ENCODE results near the gene DIAPH3.

DIAPH3 gene

DNA sequence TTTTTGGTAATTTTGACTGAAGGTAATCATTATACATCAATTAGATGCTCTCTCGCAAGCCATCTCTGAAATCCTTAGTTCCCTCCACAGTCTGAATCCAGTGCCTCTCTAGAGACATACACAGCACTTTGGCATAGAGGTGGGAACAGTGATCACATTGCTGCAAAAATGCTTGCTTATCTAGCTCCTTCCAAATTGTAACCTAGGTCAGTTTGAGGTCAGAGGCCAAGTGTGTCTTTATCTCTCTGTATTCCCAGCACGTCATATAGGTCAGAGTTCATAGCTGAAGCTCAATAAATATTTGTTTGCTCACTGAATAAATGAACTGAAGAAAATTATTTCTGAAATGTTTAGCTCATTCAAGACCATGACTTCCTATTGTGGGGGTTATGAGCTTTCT, 462.5 kb downstream of the DIAPH3 start:
- DNase-seq = no peak

DNA sequence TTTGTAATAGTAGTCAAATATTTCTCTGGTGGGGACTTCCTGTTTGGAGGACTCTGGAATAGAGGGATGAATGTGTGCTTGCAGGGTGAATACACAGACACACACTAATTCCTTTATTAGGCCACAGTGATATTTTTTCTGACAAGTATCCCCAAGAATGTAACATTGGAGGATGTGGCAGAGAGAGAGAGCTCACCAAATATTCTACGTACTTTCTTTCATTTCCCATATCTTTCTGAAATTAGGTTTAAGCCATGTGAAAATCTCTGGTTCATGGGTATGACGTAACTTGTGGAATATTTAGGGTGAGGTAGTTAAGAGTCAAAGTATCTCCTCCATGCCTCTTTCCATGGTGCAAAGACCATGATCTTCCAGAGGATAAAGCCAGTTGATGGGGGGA, 463.4 kb downstream of the DIAPH3 start:
- no peak for DNase-seq

DNA sequence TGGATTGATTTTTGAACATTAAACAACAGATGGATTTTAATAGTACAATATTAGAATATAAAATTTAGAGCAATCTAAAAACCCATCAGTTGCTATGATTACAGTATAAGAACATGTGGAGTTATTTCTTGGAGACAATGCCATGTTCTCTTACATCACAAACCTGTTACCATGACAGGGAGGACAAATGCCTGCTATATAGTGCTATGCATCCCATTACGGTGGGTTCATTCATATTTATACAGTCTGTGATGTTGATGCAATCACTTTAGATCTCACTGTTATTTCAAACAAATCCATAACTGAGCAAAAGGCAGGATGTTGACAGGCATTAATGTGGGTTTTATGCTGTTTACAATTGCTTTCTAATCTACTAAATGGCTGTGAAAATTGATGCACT, 467.5 kb downstream of the DIAPH3 start:
- DNase-seq = no peak

DNA sequence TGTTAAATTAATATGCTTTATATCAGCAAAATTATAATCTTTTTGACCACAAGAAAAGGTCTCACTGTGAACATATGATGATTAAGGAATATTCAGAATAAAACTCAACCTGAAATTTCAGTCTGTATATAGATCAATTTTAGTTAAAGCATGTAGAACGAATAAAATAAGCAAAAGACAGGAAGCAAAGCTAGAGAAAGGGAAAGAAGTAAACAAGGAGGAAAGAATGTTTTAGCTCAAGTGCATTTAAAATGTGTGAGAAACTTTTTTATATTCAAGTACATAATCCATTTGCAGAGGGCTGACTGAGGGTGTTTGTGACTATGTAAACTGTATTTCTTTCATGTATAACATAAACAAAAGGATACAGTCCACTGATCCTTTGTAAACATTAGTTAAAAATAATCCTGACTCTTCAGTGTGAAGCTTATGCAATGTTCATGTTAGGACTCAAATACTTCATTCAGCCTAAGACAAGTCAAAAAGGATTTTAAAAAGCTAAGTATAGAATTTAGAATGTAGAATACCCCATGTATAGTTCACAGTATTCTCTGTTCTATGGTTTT, 472.1 kb downstream of the DIAPH3 start:
- DNase-seq = no peak

DNA sequence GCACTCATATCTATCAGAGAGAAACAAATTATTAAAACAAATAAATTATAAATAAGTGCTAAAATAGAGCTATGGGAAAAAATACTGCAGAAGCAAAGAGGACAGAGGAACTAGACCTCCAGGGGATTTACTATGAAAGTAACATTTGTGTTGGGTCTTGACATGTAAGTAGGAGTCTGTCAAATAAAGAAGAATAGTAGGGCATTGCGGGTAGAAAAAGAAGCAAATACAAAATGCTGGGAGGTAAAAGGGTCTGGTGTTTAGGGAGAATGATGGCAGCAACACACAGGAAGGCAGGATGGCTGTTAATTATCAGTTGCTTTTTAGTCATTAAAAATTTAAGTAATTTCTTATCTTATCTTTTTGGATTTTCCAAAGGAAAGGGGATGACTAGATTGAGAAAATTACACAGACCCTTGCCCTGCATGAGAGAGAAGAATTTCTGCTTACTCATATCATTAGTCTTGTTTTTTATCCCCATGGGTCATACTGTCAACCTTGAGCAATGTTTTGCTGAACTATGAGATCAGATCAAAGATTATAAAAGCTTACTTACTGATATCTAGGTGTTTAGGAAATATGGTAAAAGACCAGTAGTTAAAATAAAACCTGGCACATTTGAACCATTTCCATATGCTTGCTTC, 472.7 kb downstream of the DIAPH3 start:
- DNase-seq = no peak

DNA sequence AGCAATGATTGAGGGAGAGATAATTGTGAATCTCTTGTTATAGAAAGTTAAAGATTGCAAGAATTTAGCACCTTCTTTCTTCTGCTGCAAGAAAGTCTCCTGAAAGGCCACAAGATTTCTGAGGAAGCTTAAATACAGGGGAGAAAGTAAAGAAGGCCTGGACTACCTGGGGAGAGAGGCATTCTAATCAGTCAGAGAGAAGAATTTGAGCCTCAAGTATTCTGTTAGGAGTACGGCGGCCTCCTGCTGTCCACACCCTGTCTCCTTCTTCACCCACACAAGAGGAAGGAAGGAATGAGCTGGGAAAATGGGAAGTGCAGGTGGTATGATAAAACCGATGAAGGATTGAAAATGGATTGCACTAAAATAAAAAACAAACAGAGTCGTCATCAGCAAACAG, 474.7 kb downstream of the DIAPH3 start:
- no peak for DNase-seq

DNA sequence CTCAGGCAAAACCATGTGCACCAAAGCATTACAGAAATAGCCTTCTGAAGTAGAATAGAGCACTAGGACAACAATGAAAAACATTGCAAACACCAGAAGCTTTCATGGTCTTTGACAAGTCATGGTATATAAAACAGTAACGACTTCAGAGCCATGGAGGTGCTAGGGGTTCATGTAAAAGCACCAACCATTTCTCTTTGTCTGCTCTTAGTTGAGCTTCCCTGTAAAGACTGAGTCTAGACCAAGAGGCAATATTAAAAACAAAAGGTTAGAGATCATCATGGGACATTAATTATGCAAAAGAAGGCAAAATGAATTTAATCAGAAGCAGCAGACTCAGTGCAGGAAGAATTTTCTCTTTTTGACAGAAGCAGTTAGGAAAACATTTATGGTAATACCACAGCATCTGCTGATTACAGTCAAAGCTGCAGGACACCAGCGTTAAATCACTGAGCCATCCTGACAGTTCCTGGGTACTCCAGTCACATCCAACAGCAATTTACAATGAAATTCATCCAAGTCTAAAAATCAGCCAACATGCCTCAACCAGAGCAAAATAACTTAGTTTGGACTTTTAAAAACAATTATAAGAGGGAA, 476.8 kb downstream of the DIAPH3 start:
- no peak for DNase-seq

DNA sequence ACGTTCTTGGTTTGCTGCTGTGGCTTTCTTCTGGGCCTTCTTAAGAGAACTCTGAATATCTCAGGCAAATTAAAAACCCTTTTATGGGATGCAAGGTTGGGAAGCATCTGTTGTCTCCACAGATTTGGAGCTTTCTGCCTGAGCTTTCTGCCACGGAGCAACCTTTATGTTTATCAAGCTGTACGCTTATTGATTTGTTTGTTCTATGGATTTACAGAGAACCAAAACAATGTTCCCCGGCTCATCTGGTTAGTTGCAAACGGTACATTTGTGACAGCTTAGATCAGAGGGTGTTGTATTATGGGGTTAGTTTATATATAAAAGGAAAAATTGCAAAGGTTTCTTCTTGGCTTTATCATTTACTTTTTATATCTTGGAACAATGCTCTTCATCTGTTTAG, 479.6 kb downstream of the DIAPH3 start:
- no peak for DNase-seq

DNA sequence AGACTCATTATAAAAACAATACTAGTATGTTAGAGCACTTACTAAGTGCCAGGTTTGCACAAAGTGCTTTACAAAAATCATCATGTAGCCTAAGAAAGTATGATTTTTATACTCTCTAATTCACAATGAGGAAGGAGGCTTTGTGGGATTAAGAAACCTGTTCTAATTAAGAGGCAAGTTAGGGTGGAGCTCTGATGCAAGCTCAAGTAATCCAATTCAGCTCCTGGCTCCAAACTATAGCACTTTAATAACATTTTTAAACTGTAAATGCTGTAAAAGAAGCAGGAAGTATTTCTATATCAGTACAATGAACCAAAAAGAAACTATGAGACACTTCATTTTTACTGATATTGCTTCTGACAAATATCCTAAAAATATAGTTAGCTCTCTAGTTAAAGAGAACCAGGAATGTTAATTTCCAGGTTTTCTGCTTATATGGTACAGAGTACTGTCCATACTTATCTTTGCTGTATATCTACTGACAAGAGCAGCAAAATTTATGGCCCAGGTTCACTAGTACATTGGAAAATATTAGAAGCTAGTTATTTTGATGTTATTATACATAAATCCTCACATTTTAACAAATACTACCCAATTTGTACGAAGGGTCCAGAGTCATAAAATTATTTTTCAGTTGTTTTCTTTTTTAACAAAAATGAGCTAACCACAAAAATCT, 482.0 kb downstream of the DIAPH3 start:
- no peak for DNase-seq

DNA sequence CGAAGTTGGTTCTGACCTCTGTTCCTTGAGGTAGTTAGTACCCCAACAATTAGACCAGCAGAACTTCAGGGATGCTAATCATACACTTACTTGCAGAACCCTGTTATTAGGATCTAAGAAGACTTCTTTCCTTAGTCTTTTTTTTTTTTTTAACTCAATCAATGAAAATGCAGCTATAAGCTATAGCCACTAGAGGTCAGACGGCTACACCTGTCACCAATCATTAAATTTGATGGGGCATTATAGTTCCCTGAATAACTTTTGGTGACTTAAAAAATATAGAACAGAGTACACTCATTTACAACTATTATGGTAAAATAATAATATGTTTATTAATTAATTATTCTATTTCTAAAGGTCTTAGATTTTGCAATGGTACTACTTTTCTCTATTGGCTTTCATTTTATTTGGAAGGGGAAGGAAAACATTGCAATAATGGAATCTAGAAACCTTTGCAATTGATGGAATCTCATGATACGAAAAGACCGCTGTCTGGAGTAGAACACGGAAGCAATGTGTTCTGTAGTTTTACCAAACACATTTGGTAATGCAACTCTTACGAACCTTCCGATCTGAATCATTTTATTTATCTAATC, 483.2 kb downstream of the DIAPH3 start:
- no peak for DNase-seq

DNA sequence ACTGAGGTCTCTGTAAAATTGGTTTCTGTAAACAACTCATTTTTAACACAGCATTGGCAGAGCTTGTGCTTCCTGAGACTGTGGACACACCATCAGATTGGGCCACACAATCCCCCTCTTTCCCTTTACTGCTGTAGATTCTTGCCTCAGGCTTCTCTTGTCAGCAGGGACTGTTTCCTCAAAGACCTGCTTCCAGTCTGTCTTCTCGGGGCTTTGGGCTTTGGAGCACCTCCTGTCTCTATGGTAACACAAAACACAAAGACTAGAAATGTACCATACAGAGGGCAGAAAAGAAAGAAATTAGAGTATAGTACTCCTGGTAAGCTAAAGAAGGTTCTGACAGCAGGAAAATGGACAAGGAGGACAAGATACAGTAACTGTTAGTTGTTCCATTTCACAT, 484.5 kb downstream of the DIAPH3 start:
- DNase-seq = no peak

DNA sequence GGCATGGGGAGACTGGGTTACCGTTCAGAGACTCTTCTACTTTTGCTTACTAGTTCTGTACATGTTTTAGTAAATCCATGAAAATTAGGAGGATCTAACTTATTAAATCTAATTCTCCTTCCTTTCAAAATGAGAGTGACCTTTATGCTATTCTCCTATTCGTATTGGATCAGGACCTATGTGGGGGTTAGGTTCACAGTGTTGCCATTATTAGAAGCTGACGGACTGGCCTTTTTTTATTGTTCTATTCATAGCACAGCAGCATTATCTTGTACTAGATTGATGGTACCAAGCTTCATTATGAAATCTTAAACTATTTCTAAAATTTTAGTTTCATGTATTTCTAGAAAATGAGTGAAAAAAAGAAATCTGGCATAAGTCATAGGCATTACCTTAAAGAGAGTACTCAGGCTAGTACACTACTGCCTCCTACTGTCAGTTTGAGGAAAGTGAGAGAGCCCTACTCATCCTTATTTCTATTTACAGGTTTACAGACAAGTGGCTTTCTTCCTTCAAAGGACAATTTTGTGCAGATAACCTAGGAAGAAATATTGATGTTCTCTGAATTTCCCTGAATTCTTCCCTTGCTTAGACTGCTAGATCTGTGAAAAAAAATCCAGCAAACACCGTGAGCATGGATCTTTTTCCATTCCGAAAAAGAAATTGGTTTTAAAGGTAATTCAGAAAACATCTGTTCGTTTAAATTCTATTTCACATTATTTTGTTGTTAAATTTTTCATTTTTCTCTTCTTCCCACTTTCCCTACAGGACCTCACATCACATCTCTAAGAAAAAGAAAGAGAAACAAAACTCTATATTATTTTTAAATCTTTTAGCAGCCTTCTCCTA, 485.5 kb downstream of the DIAPH3 start:
- peak; percentile 3 for DNase-seq

DNA sequence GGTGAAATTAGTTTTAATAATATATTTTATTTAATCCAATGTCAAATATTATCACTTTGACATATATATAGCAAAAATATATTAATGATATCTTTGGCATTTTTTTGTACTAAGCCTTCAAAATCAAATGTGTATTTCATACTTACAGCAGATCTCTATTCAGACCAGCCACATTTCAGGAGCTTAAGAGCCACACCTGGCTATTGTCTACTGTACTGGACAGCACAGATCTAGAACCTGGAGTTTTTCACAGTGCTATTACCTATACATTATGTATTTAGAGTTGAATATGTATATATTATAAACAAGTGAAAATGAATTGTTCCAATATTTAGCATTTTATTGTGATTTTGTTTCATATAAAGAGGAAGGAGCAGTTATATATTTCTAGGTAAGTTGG, 486.3 kb downstream of the DIAPH3 start:
- DNase-seq = no peak

DNA sequence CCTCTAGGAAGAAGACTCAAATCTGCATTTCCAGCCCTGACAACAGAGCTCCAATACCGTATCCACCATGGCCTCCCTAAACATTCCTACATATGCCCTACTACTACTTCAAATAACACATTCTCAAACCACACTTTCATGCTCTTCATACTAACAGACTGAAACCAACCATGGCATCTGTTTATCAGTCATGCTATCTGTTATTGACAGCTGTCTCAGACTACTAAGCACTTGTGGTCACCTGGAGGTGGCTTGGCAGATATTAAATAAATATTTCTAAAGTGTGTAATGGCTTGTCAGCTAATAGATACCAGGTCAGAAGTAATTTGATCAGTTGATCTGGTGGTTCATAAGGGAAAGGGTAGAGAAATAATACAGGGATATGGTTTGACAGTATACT, 489.1 kb downstream of the DIAPH3 start:
- DNase-seq = no peak

DNA sequence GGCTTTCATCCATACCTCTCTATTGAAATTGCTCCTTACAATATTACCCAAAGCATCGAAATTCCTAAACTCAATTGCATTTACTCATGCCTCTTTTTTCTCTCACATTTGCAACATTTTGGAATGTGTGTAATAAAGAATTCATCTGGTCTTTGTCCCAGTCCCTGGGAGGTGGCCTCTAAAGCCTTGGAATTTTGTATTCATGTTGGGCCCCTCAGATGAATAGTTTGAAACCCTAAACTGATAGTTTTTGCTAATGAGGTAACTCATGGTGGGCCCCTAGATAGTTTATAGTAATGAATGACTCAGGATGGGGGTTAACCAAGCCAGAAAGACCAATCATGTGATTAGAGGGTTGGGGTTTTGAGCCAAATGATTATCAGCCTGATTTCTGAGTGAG, 490.4 kb downstream of the DIAPH3 start:
- no peak for DNase-seq

DNA sequence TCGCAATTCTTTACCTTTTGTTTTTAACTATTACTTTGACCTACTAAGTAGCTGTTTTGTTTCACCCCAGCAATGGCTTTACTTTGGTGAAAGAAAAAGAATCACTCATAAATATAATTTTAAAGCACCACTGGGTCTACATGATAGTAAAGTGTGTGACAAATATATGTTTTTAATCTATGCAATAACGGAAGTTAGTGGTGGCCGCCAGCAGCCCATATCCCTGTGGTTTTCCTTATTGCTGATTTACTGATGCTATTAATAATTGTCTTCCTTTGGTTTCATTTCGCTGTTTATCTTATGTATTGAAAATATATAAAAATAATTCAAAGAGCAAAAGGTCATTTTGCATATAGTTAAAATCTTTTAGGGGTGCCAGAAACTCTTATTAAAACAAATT, 491.3 kb downstream of the DIAPH3 start:
- DNase-seq = no peak

DNA sequence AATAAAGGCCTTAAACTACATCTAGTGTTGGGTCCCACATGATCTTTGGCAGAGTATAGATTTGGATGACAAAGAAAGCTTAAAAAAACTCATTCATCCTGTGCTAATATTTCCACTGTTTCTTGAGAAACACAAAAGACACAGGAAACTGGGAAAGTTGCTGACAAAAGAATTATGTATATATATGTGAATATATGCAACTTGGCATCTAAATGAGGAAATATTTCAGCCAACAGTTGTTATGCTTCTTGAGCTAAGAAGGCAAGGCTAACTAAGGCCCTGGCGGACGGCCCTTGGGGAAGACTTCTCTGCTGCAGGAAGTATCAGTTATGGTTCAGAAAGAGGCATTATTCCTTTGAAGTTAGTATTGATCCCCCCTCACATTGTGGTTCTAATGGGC, 491.8 kb downstream of the DIAPH3 start:
- no peak for DNase-seq

DNA sequence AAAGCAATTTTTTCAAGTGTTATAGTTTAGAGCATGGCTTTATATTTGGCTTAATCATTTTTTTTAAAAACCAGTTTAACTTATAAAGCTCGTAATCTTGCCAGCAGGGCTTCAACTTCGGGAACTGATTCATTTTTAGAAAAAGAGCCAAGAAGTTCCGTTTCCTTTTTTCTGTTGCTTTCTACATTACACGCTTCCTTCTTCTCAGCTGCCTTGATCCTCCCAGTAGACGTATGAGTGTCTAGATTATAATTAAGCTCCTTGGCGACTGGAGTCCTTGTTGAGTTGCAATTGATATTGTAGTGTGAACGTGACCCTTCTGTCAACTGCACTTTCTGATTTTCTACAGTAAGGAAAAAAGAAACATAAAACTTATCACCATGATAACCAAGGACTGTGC, 497.2 kb downstream of the DIAPH3 start:
- DNase-seq = no peak

DNA sequence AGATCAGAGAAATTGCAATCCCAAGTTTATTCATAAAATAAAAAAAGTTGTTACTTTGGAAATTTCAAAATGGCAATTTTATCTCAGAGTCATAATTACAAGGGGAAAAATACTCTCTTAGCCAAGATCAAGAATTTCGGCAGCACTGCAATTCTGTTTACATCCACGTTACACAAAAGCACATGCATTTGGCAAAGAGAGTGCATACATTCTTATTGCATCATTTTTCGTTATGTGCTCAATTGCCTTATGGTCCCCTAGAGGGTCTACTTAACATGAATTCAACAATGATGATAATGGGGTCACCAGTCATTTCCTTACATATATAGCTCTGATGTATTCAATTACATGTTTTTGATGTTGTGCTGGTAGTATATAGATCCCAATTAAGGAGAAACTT, 498.0 kb downstream of the DIAPH3 start:
- no peak for DNase-seq

DNA sequence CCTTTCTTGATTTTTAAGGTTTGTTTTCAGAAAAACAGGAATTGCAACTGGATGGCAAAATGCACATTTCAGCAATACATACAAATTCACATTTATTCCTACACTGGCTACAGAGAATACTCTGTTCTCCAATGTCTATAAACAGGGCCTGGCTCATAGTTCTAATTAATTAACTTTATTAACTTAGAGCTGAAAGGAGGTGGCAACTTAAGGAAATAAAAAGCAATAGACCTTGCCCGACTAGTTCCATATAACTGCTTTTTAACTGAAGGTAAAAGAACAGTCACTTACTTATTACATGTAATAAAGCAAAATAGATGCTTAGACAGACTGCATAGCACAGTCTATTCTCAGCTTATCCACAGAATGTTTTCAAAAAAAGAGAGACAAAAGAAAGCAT, 498.5 kb downstream of the DIAPH3 start:
- DNase-seq = no peak

DNA sequence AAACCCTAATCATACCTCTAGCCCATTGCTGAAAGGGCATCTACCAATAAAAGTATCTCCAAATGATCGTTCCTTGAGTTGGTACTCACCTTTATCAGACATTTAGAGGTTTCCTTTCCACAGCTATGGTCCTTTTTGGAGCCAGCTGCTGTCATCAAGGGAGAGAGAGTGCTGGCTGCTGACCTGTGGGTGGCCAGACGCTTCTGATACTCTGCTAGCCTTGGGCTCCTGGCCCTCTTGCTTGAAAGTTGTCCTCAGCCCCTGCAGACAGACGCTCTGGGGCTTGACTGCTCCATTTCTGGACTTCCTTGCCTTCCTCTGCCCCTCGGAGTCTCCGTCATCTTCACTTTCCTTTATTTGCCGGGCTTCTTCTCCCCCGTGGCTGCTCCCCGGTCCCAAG, 499.1 kb downstream of the DIAPH3 start:
- DNase-seq = no peak

DNA sequence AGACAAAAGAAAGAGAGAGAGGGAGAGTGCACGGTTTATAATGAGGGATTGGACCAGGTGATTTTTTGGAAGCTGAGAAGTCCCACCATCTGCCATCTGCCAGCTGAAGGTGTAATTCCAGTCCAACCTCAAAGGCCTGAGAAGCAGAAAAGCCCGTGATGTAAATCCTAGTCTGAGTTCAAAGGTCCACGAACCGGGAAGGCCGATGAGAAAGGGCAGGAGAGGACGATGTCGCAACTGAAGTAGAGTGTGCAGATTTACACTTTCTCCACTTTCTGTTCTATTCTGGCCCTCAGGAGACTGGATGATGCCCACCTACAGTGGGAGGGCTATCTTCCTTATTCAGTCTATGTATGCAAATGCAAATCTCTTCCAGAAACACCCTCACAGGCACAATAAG, 500.0 kb downstream of the DIAPH3 start:
- DNase-seq = no peak

DNA sequence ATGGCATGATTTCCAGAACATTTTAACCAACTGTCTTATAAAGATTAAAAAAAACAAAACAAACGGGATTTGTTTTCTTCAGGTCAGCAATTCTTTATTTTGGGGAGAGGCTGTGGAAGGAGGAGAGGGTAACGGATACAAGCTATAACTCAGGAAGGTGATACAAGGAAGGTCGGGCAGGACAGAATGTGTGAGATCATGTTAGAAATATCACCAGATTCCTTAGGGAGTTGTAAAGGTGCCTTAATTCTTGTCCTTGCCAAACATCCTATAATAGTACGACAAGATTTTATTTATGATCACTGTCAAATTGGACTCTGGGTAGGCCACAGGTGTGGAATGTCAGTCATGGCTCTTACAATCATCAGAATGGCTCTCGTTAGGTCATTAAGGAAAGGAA, 503.1 kb downstream of the DIAPH3 start:
- no peak for DNase-seq

All from NCI-H2029 treated with DMSO at 0.1 percent for 48 hours (cell line).